C4-2B (cell line): Measurements from ENCODE around the gene GAB4.

ENCODE experiments used
- H3K27ac ChIP-seq: fragments of 450-650 bp; 2 replicates; pipeline ENCODE4 v1.5.1; 2017
- CTCF ChIP-seq: fragments of 450-650 bp; conservative IDR thresholded peaks from 2 replicates; pipeline ENCODE4 v1.5.1; 2017; ENCODE audit warnings: mild to moderate bottlenecking
- ZFX ChIP-seq: fragments of 450-650 bp; IDR thresholded peaks from 2 replicates; pipeline ENCODE4 v1.6.1; 2017

GAB4 gene

GRCh38 chr22:16965083-16965482, 42.9 kb downstream of the GAB4 start:
- no peak overlapping the region for H3K27ac ChIP-seq
- no peak for TF ChIP-seq CTCF
- TF ChIP-seq ZFX = no peak

- TF ChIP-seq ZFX (no peak), CTCF (no peak)
- H3K27ac ChIP-seq = no peak overlapping the region
These were observed 43.7 kb downstream of the GAB4 start for GRCh38 chr22:16964366-16964765.

- H3K27ac ChIP-seq = no peak overlapping the region
These were observed 44.7 kb downstream of the GAB4 start for GRCh38 chr22:16963189-16963945.

GRCh38 chr22:16962501-16962900, 45.5 kb downstream of the GAB4 start:
- H3K27ac ChIP-seq = no peak overlapping the region
- TF ChIP-seq ZFX (no peak), CTCF (no peak)

More at GRCh38 chr22:16963189-16963945, 44.7 kb downstream of the GAB4 start:
- no peak for TF ChIP-seq ZFX
- TF ChIP-seq CTCF = no peak

GRCh38 chr22:16961477-16962186, 46.4 kb downstream of the GAB4 start:
- H3K27ac ChIP-seq = no peak overlapping the region
- TF ChIP-seq ZFX = no peak
- no peak for TF ChIP-seq CTCF

- H3K27ac ChIP-seq = no peak overlapping the region
- TF ChIP-seq ZFX (no peak), CTCF (no peak)
These were observed 47.2 kb downstream of the GAB4 start for GRCh38 chr22:16960884-16961249.

- no peak overlapping the region for H3K27ac ChIP-seq
- TF ChIP-seq ZFX (no peak), CTCF (no peak)
These were observed 47.7 kb downstream of the GAB4 start for GRCh38 chr22:16960220-16960883.
